ENCODE measurements around the gene GPR78. TPM values are rescaled to one million over a fixed set of nuclear protein-coding genes. Genes with fewer than 3 reads are reported as not detected.
"Not testable (repeated sequence)": the region's sequence is repeated elsewhere in the genome, so short reads cannot be mapped to it uniquely, and the experiment has no call there.

Gene GPR78
- total and polyA plus RNA-seq, 2 donors (not counting 1 experiment from before 2014, with no cell fraction given): 0.20 to 0.33 TPM

DNA sequence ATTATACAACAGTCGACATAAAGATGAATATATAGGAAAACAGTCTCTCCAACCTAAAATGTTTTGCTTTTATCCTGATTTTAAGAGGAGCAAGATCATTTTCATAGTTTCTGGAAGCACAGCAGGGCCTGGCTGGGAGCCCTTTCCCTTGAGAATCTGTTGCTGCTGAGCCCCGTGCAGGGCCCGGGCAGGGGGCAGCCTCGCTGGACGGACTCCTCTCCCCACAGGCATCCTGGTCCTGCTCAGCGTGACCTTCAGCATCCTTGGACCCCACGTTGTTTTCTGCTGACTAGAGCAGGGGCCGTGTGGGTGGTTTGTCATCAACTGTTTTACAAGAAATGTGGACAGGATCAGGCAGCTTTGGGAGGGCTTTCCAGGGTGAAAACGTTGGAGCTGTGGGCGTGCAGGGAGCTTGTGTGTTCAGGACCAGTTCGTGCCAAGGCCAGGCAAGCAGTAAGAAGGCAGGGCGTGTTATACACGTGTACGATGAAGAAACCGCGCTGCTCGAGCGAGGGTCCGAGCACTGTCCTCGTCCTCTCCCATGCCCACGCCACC lies 37.4 kb downstream of the GPR78 start:
- Histone ChIP-seq H4K20me1 (ENCODE audit: control insufficient read depth, extremely low read depth, insufficient read depth, low read length) (no peaks in the 10 kb centered on the region), H3K27ac (ENCODE audit: insufficient read depth, low read length) (no peak overlapping the region), H3K79me2 (ENCODE audit: control insufficient read depth, insufficient read depth, low read length) (no peaks in the 10 kb centered on the region), H3K9me3 (ENCODE audit: control insufficient read depth, insufficient read depth, low read depth, low read length) (no peaks in the 10 kb centered on the region), H3K4me2 (ENCODE audit: extremely low read depth, insufficient read depth, low read length) (no peak overlapping the region), H2AFZ (ENCODE audit: low read length) (no peak overlapping the region), H3K4me1 (ENCODE audit: control insufficient read depth, extremely low read depth, insufficient read depth, low read length) (no peaks in the 10 kb centered on the region), H3K36me3 (ENCODE audit: control insufficient read depth, insufficient read depth, low read length) (no peaks in the 10 kb centered on the region), H3K4me3 (replicated peaks in 1 of 4; ENCODE audit: control extremely low read depth in 1 of 4, insufficient read depth in 1 of 4, low read depth in 3 of 4, low read length in 4 of 4) (no peak overlapping the region), H3K27me3 (ENCODE audit: control insufficient read depth, insufficient read depth, low read length) (no peaks in the 10 kb centered on the region), H3K9ac (ENCODE audit: insufficient read depth, low read length) (no peak overlapping the region)
- no peak for DNase-seq (ENCODE audit: low read depth in 2 of 2)
- TF ChIP-seq EZH2 (IDR thresholded peaks at IDR 0.05; ENCODE audit: low read length, missing control alignments): no peak
- TF ChIP-seq, protein P1, sequence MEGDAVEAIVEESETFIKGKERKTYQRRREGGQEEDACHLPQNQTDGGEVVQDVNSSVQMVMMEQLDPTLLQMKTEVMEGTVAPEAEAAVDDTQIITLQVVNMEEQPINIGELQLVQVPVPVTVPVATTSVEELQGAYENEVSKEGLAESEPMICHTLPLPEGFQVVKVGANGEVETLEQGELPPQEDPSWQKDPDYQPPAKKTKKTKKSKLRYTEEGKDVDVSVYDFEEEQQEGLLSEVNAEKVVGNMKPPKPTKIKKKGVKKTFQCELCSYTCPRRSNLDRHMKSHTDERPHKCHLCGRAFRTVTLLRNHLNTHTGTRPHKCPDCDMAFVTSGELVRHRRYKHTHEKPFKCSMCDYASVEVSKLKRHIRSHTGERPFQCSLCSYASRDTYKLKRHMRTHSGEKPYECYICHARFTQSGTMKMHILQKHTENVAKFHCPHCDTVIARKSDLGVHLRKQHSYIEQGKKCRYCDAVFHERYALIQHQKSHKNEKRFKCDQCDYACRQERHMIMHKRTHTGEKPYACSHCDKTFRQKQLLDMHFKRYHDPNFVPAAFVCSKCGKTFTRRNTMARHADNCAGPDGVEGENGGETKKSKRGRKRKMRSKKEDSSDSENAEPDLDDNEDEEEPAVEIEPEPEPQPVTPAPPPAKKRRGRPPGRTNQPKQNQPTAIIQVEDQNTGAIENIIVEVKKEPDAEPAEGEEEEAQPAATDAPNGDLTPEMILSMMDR (conservative IDR thresholded peaks at IDR 0.05 in 1 of 2, IDR thresholded peaks at IDR 0.05 in 1 of 2; ENCODE audit: low read depth in 1 of 2, low read length in 2 of 2): no peak

DNA sequence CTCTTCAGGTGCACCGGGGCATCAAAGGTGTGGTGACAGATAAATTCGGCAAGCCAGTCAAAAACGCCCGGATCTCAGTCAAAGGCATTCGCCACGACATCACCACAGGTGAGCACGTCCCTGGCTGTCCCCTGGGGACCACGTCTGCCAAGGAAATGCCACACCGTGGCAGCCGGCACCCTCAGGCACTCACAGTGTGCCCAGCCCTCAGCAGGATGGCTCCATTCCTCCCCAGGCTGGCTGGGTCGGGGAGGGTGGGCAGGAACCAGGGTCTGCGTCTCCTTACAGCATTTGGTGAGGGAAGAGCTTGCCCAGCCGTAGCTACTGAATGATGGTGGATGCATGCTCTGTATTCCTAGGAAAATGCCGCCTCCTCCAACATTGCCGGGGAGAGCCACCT lies 38.2 kb downstream of the GPR78 start:
- no peak overlapping the region for H3K9ac ChIP-seq (ENCODE audit: insufficient read depth, low read length)
- no peaks in the 10 kb centered on the region for H3K9me3 ChIP-seq (ENCODE audit: control insufficient read depth, insufficient read depth, low read depth, low read length)
- no peak for TF ChIP-seq EZH2 (IDR thresholded peaks at IDR 0.05; ENCODE audit: low read length, missing control alignments)
- TF ChIP-seq, protein P1 (conservative IDR thresholded peaks at IDR 0.05 in 1 of 2, IDR thresholded peaks at IDR 0.05 in 1 of 2; ENCODE audit: low read depth in 1 of 2, low read length in 2 of 2): no peak
- no peak overlapping the region for H2AFZ ChIP-seq (ENCODE audit: low read length)
- H3K4me1 ChIP-seq (ENCODE audit: control insufficient read depth, extremely low read depth, insufficient read depth, low read length): no peaks in the 10 kb centered on the region
- H3K4me3 ChIP-seq (replicated peaks in 1 of 4; ENCODE audit: control extremely low read depth in 1 of 4, insufficient read depth in 1 of 4, low read depth in 3 of 4, low read length in 4 of 4): no peak overlapping the region
- no peaks in the 10 kb centered on the region for H4K20me1 ChIP-seq (ENCODE audit: control insufficient read depth, extremely low read depth, insufficient read depth, low read length)
- H3K79me2 ChIP-seq (ENCODE audit: control insufficient read depth, insufficient read depth, low read length): no peaks in the 10 kb centered on the region
- H3K36me3 ChIP-seq (ENCODE audit: control insufficient read depth, insufficient read depth, low read length): no peaks in the 10 kb centered on the region
- H3K27ac ChIP-seq (ENCODE audit: insufficient read depth, low read length): no peak overlapping the region
- H3K4me2 ChIP-seq (ENCODE audit: extremely low read depth, insufficient read depth, low read length): no peak overlapping the region
- no peak for DNase-seq (ENCODE audit: low read depth in 2 of 2)
- H3K27me3 ChIP-seq (ENCODE audit: control insufficient read depth, insufficient read depth, low read length): no peaks in the 10 kb centered on the region

DNA sequence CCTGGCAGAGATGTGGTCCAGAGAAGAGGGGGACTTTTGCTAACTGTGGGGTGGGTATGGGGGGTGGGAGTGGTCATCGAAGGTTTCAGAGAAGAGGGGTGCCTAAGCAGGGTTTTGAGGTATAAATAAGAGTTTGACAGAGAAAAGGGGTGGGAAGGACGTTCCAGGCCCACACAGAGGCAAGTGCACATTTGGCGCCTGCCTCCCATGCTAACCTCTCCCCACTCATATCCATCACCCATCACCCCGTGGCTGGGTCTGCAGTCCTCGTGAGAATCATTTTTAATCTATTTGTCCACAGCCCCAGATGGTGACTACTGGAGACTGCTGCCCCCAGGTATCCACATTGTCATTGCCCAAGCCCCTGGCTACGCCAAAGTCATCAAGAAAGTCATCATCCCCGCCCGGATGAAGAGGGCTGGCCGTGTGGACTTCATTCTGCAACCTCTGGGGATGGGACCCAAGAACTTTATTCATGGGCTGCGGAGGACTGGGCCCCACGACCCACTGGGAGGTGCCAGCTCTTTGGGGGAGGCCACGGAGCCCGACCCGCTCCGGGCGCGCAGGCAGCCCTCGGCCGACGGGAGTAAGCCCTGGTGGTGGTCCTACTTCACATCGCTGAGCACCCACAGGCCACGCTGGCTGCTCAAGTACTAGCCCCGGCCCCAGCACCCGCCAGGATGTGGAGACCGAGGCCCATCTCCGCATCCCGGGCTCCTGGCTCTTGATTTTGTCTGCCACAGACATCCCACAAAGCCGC lies 38.9 kb downstream of the GPR78 start:
- Histone ChIP-seq H3K79me2 (ENCODE audit: control insufficient read depth, insufficient read depth, low read length) (no peaks in the 10 kb centered on the region), H4K20me1 (ENCODE audit: control insufficient read depth, extremely low read depth, insufficient read depth, low read length) (no peaks in the 10 kb centered on the region), H2AFZ (ENCODE audit: low read length) (no peak overlapping the region), H3K27me3 (ENCODE audit: control insufficient read depth, insufficient read depth, low read length) (no peaks in the 10 kb centered on the region), H3K4me1 (ENCODE audit: control insufficient read depth, extremely low read depth, insufficient read depth, low read length) (no peaks in the 10 kb centered on the region), H3K4me2 (ENCODE audit: extremely low read depth, insufficient read depth, low read length) (no peak overlapping the region), H3K9me3 (ENCODE audit: control insufficient read depth, insufficient read depth, low read depth, low read length) (no peaks in the 10 kb centered on the region), H3K36me3 (ENCODE audit: control insufficient read depth, insufficient read depth, low read length) (no peaks in the 10 kb centered on the region), H3K9ac (ENCODE audit: insufficient read depth, low read length) (no peak overlapping the region), H3K27ac (ENCODE audit: insufficient read depth, low read length) (no peak overlapping the region), H3K4me3 (replicated peaks in 1 of 4; ENCODE audit: control extremely low read depth in 1 of 4, insufficient read depth in 1 of 4, low read depth in 3 of 4, low read length in 4 of 4) (no peak overlapping the region)
- DNase-seq (ENCODE audit: low read depth in 2 of 2): no peak
- TF ChIP-seq EZH2 (IDR thresholded peaks at IDR 0.05; ENCODE audit: low read length, missing control alignments): no peak
- TF ChIP-seq, protein P1 (conservative IDR thresholded peaks at IDR 0.05 in 1 of 2, IDR thresholded peaks at IDR 0.05 in 1 of 2; ENCODE audit: low read depth in 1 of 2, low read length in 2 of 2): no peak

DNA sequence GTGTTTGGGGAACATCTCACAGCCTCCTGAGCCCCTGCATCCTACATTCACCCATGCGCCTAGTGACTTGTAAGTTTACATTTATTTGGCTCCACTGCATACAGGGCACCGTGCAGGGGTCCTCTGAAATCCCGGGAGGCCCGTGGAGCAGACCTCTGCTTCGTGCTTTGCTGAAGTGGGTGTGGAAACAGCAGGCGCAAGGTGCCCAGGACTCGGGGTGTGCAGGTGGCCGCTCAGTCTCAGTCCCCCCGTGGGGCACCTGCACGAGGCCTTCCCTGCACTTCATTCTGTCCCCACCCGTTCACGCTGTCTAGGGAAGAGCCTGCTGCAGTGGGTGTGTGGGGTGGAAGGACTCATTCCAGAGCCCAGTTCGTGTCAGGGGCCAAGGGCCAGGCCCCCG lies 40.9 kb downstream of the GPR78 start:
- H2AFZ ChIP-seq (ENCODE audit: low read length); DNase-seq (ENCODE audit: low read depth in 2 of 2); H3K27ac ChIP-seq (ENCODE audit: insufficient read depth, low read length): not testable (repeated sequence)

More for the DNA sequence above, 40.9 kb downstream of the GPR78 start:
- not testable (repeated sequence) for H3K4me2 ChIP-seq (ENCODE audit: extremely low read depth, insufficient read depth, low read length); H3K79me2 ChIP-seq (ENCODE audit: control insufficient read depth, insufficient read depth, low read length); H3K9me3 ChIP-seq (ENCODE audit: control insufficient read depth, insufficient read depth, low read depth, low read length); H3K27me3 ChIP-seq (ENCODE audit: control insufficient read depth, insufficient read depth, low read length); H3K9ac ChIP-seq (ENCODE audit: insufficient read depth, low read length); H3K4me1 ChIP-seq (ENCODE audit: control insufficient read depth, extremely low read depth, insufficient read depth, low read length); H4K20me1 ChIP-seq (ENCODE audit: control insufficient read depth, extremely low read depth, insufficient read depth, low read length); H3K36me3 ChIP-seq (ENCODE audit: control insufficient read depth, insufficient read depth, low read length); H3K4me3 ChIP-seq (replicated peaks in 1 of 4; ENCODE audit: control extremely low read depth in 1 of 4, insufficient read depth in 1 of 4, low read depth in 3 of 4, low read length in 4 of 4)

Measured in fibroblast of lung (primary cell).